ENCODE results near the gene MRPL20.

MRPL20 gene

GRCh38 chr1:1365875-1366698 lies 41.0 kb downstream of the MRPL20 start:
- H2BK5ac ChIP-seq (ENCODE audit: low read depth, low read length, poor library complexity) = no peak overlapping the region
- H3K9ac ChIP-seq (ENCODE audit: low read length) = no peak overlapping the region
- H2BK12ac ChIP-seq (ENCODE audit: low read length) = no peak overlapping the region
- no peak overlapping the region for H2AFZ ChIP-seq (ENCODE audit: insufficient read depth, low read length, poor library complexity)
- no peaks in the 10 kb centered on the region for H3K36me3 ChIP-seq (ENCODE audit: control insufficient read depth in 1 of 2, insufficient read depth in 2 of 2, low read length in 2 of 2)
- no peaks in the 10 kb centered on the region for H3K27me3 ChIP-seq (ENCODE audit: insufficient read depth, low read length)
- H3K4ac ChIP-seq (ENCODE audit: low read depth, low read length) = no peak overlapping the region
- H3K23ac ChIP-seq (ENCODE audit: low read length) = peak overlapping the region; percentile 58
- no peak overlapping the region for H3K27ac ChIP-seq (ENCODE audit: low read depth, low read length)
- DNase-seq = no peak
- peaks cover 5 to 8% of the 10 kb centered on the region in 2 experiments for H3K4me1 ChIP-seq (ENCODE audit: control insufficient read depth in 1 of 2, insufficient read depth in 2 of 2, low read length in 2 of 2)
- WGBS (ENCODE audit: extremely low coverage, insufficient coverage, insufficient read length) = 100% methylated on average over 10 of the region's 10 CpGs
- H3K4me3 ChIP-seq (ENCODE audit: low read depth, low read length) = no peak overlapping the region
- H4K12ac ChIP-seq (ENCODE audit: low read depth, low read length) = no peak overlapping the region
- no peak overlapping the region for H2AK5ac ChIP-seq (ENCODE audit: low read length)
- H3K4me2 ChIP-seq (ENCODE audit: low read length) = no peak overlapping the region
- H3K9me3 ChIP-seq (ENCODE audit: insufficient read depth, low read depth, low read length) = peaks cover 10% of the 10 kb centered on the region
- peaks cover under 1% of the 10 kb centered on the region for H3K79me2 ChIP-seq (ENCODE audit: control insufficient read depth, insufficient read depth, low read length, poor library complexity)
- H3K79me1 ChIP-seq (ENCODE audit: low read length) = peaks cover 9% of the 10 kb centered on the region
- no peak overlapping the region for H2BK120ac ChIP-seq (ENCODE audit: insufficient read depth, low read length, poor library complexity)
- no peak overlapping the region for H3K14ac ChIP-seq (ENCODE audit: low read length)
- H4K91ac ChIP-seq (ENCODE audit: low read depth, low read length) = no peak overlapping the region
- no peak overlapping the region for H3K18ac ChIP-seq (ENCODE audit: low read length)
- no peak overlapping the region for H4K8ac ChIP-seq (ENCODE audit: low read depth, low read length)

- no CpG with 5 or more reads among the region's 14 CpGs for WGBS (ENCODE audit: extremely low coverage, insufficient coverage, insufficient read length)
Measured at GRCh38 chr1:1364266-1364665, 42.8 kb downstream of the MRPL20 start.

GRCh38 chr1:1361982-1362423 lies 45.1 kb downstream of the MRPL20 start:
- Histone ChIP-seq H3K4me1 (ENCODE audit: control insufficient read depth in 1 of 2, insufficient read depth in 2 of 2, low read length in 2 of 2) (peaks cover 26 to 30% of the 10 kb centered on the region in 2 experiments), H3K4me3 (ENCODE audit: low read depth, low read length) (no peak overlapping the region), H3K27me3 (ENCODE audit: insufficient read depth, low read length) (no peaks in the 10 kb centered on the region), H3K27ac (ENCODE audit: low read depth, low read length) (peak overlapping the region; percentile 97), H3K4ac (ENCODE audit: low read depth, low read length) (no peak overlapping the region), H4K12ac (ENCODE audit: low read depth, low read length) (no peak overlapping the region), H3K14ac (ENCODE audit: low read length) (no peak overlapping the region), H2BK5ac (ENCODE audit: low read depth, low read length, poor library complexity) (no peak overlapping the region), H3K79me1 (ENCODE audit: low read length) (peaks cover 42% of the 10 kb centered on the region), H4K91ac (ENCODE audit: low read depth, low read length) (peak overlapping the region; percentile 7), H2AFZ (ENCODE audit: insufficient read depth, low read length, poor library complexity) (no peak overlapping the region), H3K23ac (ENCODE audit: low read length) (no peak overlapping the region), H4K8ac (ENCODE audit: low read depth, low read length) (peak overlapping the region; percentile 8), H3K79me2 (ENCODE audit: control insufficient read depth, insufficient read depth, low read length, poor library complexity) (peaks cover 21% of the 10 kb centered on the region), H2BK120ac (ENCODE audit: insufficient read depth, low read length, poor library complexity) (peak overlapping the region; percentile 14), H3K4me2 (ENCODE audit: low read length) (no peak overlapping the region), H3K36me3 (ENCODE audit: control insufficient read depth in 1 of 2, insufficient read depth in 2 of 2, low read length in 2 of 2) (no peaks in the 10 kb centered on the region), H3K9me3 (ENCODE audit: insufficient read depth, low read depth, low read length) (peaks cover 7% of the 10 kb centered on the region), H3K18ac (ENCODE audit: low read length) (no peak overlapping the region), H3K9ac (ENCODE audit: low read length) (no peak overlapping the region), H2BK12ac (ENCODE audit: low read length) (peak overlapping the region; percentile 19), H2AK5ac (ENCODE audit: low read length) (no peak overlapping the region)
- no CpG with 5 or more reads among the region's 13 CpGs for WGBS (ENCODE audit: extremely low coverage, insufficient coverage, insufficient read length)
- DNase-seq = peak; percentile 73 to 83

More at GRCh38 chr1:1364266-1364665, 42.8 kb downstream of the MRPL20 start:
- Histone ChIP-seq H3K27ac (ENCODE audit: low read depth, low read length) (no peak overlapping the region), H3K4me2 (ENCODE audit: low read length) (no peak overlapping the region), H4K8ac (ENCODE audit: low read depth, low read length) (no peak overlapping the region), H3K36me3 (ENCODE audit: control insufficient read depth in 1 of 2, insufficient read depth in 2 of 2, low read length in 2 of 2) (no peaks in the 10 kb centered on the region), H3K4me1 (ENCODE audit: control insufficient read depth in 1 of 2, insufficient read depth in 2 of 2, low read length in 2 of 2) (peaks cover 17 to 21% of the 10 kb centered on the region in 2 experiments), H3K4me3 (ENCODE audit: low read depth, low read length) (no peak overlapping the region), H3K14ac (ENCODE audit: low read length) (no peak overlapping the region), H2AK5ac (ENCODE audit: low read length) (no peak overlapping the region), H3K4ac (ENCODE audit: low read depth, low read length) (no peak overlapping the region), H3K9me3 (ENCODE audit: insufficient read depth, low read depth, low read length) (peaks cover 10% of the 10 kb centered on the region), H3K23ac (ENCODE audit: low read length) (no peak overlapping the region), H3K79me2 (ENCODE audit: control insufficient read depth, insufficient read depth, low read length, poor library complexity) (peaks cover 10% of the 10 kb centered on the region), H2AFZ (ENCODE audit: insufficient read depth, low read length, poor library complexity) (no peak overlapping the region), H2BK120ac (ENCODE audit: insufficient read depth, low read length, poor library complexity) (no peak overlapping the region), H4K12ac (ENCODE audit: low read depth, low read length) (no peak overlapping the region), H3K79me1 (ENCODE audit: low read length) (peaks cover 25% of the 10 kb centered on the region), H4K91ac (ENCODE audit: low read depth, low read length) (no peak overlapping the region), H3K18ac (ENCODE audit: low read length) (no peak overlapping the region), H2BK5ac (ENCODE audit: low read depth, low read length, poor library complexity) (no peak overlapping the region), H2BK12ac (ENCODE audit: low read length) (no peak overlapping the region), H3K27me3 (ENCODE audit: insufficient read depth, low read length) (no peaks in the 10 kb centered on the region), H3K9ac (ENCODE audit: low read length) (no peak overlapping the region)
- DNase-seq = peak; percentile 90 to 92

GRCh38 chr1:1361233-1361981 lies 45.7 kb downstream of the MRPL20 start:
- Histone ChIP-seq H3K18ac (ENCODE audit: low read length) (peak overlapping the region; percentile 24), H4K91ac (ENCODE audit: low read depth, low read length) (peak overlapping the region; percentile 71), H3K27me3 (ENCODE audit: insufficient read depth, low read length) (no peaks in the 10 kb centered on the region), H3K9ac (ENCODE audit: low read length) (no peak overlapping the region), H3K9me3 (ENCODE audit: insufficient read depth, low read depth, low read length) (peaks cover 4% of the 10 kb centered on the region), H3K79me1 (ENCODE audit: low read length) (peaks cover 46% of the 10 kb centered on the region), H3K4me2 (ENCODE audit: low read length) (no peak overlapping the region), H2BK12ac (ENCODE audit: low read length) (peak overlapping the region; percentile 53), H2AFZ (ENCODE audit: insufficient read depth, low read length, poor library complexity) (no peak overlapping the region), H3K79me2 (ENCODE audit: control insufficient read depth, insufficient read depth, low read length, poor library complexity) (peaks cover 24% of the 10 kb centered on the region), H3K23ac (ENCODE audit: low read length) (no peak overlapping the region), H4K8ac (ENCODE audit: low read depth, low read length) (peak overlapping the region; percentile 8), H2AK5ac (ENCODE audit: low read length) (peak overlapping the region; percentile 45), H3K27ac (ENCODE audit: low read depth, low read length) (peak overlapping the region; percentile 97), H3K4me1 (ENCODE audit: control insufficient read depth in 1 of 2, insufficient read depth in 2 of 2, low read length in 2 of 2) (peaks cover 29 to 34% of the 10 kb centered on the region in 2 experiments), H3K4ac (ENCODE audit: low read depth, low read length) (peak overlapping the region; percentile 3), H3K36me3 (ENCODE audit: control insufficient read depth in 1 of 2, insufficient read depth in 2 of 2, low read length in 2 of 2) (no peaks in the 10 kb centered on the region), H2BK5ac (ENCODE audit: low read depth, low read length, poor library complexity) (peak overlapping the region; percentile 24), H3K4me3 (ENCODE audit: low read depth, low read length) (no peak overlapping the region), H3K14ac (ENCODE audit: low read length) (peak overlapping the region; percentile 74), H4K12ac (ENCODE audit: low read depth, low read length) (peak overlapping the region; percentile 0), H2BK120ac (ENCODE audit: insufficient read depth, low read length, poor library complexity) (peak overlapping the region; percentile 69)
- peak; percentile 56 to 78 for DNase-seq
- WGBS (ENCODE audit: extremely low coverage, insufficient coverage, insufficient read length) = no CpG with 5 or more reads among the region's 35 CpGs

Measured in trophoblast cell (in vitro differentiated cells and primary cell).